ENCODE results near the gene LRRC31. TPM values are rescaled to one million over a fixed set of nuclear protein-coding genes. Genes with fewer than 3 reads are reported as not detected.

LRRC31 gene
- total RNA-seq, 4 donors from 2014 or later, result 18.0 to 67.6 (median 44.0) TPM

DNA sequence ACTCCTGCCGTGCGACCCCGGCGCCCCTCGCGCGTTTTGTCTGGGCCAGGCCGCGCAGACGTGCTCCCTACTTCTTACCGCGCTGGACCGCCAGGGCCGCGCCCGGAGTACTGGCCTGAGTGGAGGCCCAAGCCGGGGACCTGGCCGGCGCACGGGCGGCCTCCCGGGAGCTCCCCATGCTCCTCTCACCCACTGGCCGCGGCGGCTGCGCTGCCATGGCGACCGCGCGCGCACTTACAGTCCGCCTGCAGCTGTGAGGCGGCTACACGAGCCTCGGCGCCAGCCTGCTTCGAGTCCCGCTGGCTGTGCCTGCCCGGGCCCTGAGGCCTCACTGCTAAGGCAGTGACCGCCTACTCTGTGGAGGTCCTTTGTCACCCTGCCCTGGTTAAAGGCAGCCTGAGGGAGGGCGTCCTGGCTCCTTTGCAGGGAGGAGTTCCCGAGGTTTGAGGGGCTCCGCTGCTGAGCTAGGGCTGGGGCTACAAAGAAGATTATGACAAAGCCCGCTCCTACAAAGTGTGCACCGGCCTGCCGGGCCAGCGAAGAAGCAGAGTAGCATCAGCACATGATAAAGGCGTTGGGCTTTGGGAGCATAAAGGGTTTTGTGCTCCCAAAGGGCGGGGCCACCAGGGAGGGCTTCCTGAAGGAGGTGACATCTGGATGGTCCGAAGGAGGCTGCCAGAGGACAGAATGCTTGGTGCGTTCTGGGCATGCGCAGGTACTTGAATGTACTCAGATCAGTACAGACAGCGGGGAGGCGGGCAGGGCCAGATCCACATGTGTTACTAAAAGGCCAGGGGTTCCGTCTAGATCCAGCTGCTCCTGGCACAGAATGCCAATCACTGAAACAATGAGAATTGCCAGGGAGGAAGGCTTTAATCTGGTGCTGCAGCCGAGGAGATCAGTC, 57.2 kb downstream of the LRRC31 start, which contains the start of the genes LRRC34 and LRRIQ4:
TSS of gene LRRC34 (minus strand) at position 573 of the 904 bp plus-strand sequence. CDS start at position 217, 356 bp downstream.
TSS of gene LRRIQ4 (plus strand) at position 539 of the 904 bp plus-strand sequence. CDS start 9,052 bp downstream, outside the sequence.
- peak within 1 kb of the TSS; percentile 30 to 64 (median 51) for H3K4me3 ChIP-seq
- no peaks in the 10 kb centered on the region for H3K27me3 ChIP-seq
- intact Hi-C loops (cut with DNase I; ENCODE audit: low total_unique reads), result no loop called here
- peak; percentile 82 for DNase-seq
- H3K36me3 ChIP-seq, result no peaks in the 10 kb centered on the region
- 4 to 19% methylated on average over 6 to 54 of the region's 56 CpGs for WGBS, 2 donors (ENCODE audit: low coverage in 1 of 2)
- in situ Hi-C loops (cut with MboI; ENCODE audit: low pct_ligation_motif_present in 1 of 4, low pct_unique_long_range_greater_than_20kb in 1 of 4, low sequenced_read_pairs in 3 of 4), result no loop called here
- peaks cover 0 to 30% (median 14%) of the 10 kb centered on the region in 4 donors for H3K4me1 ChIP-seq
- peak within 1 kb of the TSS; percentile 67 to 77 (median 74) for H3K27ac ChIP-seq
- peaks cover 0 to 9% of the 10 kb centered on the region in 2 donors for H3K9me3 ChIP-seq
- TF ChIP-seq, protein P1, sequence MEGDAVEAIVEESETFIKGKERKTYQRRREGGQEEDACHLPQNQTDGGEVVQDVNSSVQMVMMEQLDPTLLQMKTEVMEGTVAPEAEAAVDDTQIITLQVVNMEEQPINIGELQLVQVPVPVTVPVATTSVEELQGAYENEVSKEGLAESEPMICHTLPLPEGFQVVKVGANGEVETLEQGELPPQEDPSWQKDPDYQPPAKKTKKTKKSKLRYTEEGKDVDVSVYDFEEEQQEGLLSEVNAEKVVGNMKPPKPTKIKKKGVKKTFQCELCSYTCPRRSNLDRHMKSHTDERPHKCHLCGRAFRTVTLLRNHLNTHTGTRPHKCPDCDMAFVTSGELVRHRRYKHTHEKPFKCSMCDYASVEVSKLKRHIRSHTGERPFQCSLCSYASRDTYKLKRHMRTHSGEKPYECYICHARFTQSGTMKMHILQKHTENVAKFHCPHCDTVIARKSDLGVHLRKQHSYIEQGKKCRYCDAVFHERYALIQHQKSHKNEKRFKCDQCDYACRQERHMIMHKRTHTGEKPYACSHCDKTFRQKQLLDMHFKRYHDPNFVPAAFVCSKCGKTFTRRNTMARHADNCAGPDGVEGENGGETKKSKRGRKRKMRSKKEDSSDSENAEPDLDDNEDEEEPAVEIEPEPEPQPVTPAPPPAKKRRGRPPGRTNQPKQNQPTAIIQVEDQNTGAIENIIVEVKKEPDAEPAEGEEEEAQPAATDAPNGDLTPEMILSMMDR (IDR thresholded peaks at IDR 0.05), result no peak
- TF ChIP-seq POLR2A (IDR thresholded peaks at IDR 0.05) (no peak), EP300 (IDR thresholded peaks at IDR 0.05; ENCODE audit: low read depth) (no peak), POLR2AphosphoS5 (IDR thresholded peaks at IDR 0.05) (no peak)

- intact Hi-C loops (cut with DNase I; ENCODE audit: low total_unique reads), result no loop called here
- DNase-seq, result peak; percentile 33
- no peaks in the 10 kb centered on the region for H3K36me3 ChIP-seq
These were observed 58.0 kb downstream of the LRRC31 start for GRCh38 chr3:169811631-169812331.

DNA sequence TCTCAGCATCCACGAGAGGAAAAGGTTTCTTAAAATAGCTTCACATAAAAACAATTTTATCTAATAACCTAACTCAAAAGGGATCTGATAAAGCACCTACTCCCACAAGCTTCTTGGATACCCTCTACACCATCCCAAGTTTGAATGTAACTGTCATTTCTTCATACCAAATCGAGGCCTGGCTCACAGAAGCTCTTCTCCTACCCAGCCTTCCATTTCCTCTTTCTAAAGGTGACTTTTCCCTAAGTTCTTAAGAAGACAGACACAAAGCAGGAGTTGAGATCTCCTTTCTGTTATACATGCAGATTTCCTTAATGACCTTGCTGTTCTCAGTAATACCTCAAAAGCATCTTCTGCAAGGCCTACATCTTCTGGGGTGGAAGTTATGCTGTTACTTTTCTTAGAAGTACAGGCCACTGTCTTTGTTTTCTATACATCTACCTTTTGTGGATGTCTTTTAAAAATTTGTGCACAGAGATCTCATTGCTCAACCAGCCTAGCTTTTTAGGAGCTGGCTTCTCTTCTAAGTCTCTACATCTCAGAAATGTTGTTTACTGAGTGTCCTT, 60.4 kb downstream of the LRRC31 start:
- H3K4me3 ChIP-seq, result no peak overlapping the region
- intact Hi-C loops (cut with DNase I; ENCODE audit: low total_unique reads), result no loop called here
- DNase-seq, result no peak
- no peak overlapping the region for H3K27ac ChIP-seq
- TF ChIP-seq EP300 (IDR thresholded peaks at IDR 0.05; ENCODE audit: low read depth) (no peak), POLR2A (IDR thresholded peaks at IDR 0.05) (no peak), POLR2AphosphoS5 (IDR thresholded peaks at IDR 0.05) (no peak)
- TF ChIP-seq, protein P1 (IDR thresholded peaks at IDR 0.05), result no peak
- no peaks in the 10 kb centered on the region for H3K36me3 ChIP-seq
- no peaks in the 10 kb centered on the region for H3K9me3 ChIP-seq
- WGBS, 2 donors (ENCODE audit: low coverage in 1 of 2), result 50 to 78% methylated on average over 1 to 2 of the region's 2 CpGs
- in situ Hi-C loops (cut with MboI; ENCODE audit: low pct_ligation_motif_present in 1 of 4, low pct_unique_long_range_greater_than_20kb in 1 of 4, low sequenced_read_pairs in 3 of 4), result no loop called here
- H3K27me3 ChIP-seq, result no peaks in the 10 kb centered on the region
- peaks cover 0 to 30% (median 14%) of the 10 kb centered on the region in 4 donors for H3K4me1 ChIP-seq

More at GRCh38 chr3:169811631-169812331, 58.0 kb downstream of the LRRC31 start:
- peak overlapping the region; percentile 30 to 64 (median 51) for H3K4me3 ChIP-seq
- WGBS, 2 donors (ENCODE audit: low coverage in 1 of 2), result 4 to 33% methylated on average over 6 to 22 of the region's 29 CpGs
- H3K9me3 ChIP-seq, result peaks cover 0 to 9% of the 10 kb centered on the region in 2 donors
- no peak for TF ChIP-seq POLR2AphosphoS5 (IDR thresholded peaks at IDR 0.05)
- no peaks in the 10 kb centered on the region for H3K27me3 ChIP-seq
- in situ Hi-C loops (cut with MboI; ENCODE audit: low pct_ligation_motif_present in 1 of 4, low pct_unique_long_range_greater_than_20kb in 1 of 4, low sequenced_read_pairs in 3 of 4), result no loop called here
- peak overlapping the region; percentile 67 to 77 (median 74) for H3K27ac ChIP-seq
- peaks cover 0 to 30% (median 14%) of the 10 kb centered on the region in 4 donors for H3K4me1 ChIP-seq

- H3K27me3 ChIP-seq, result no peaks in the 10 kb centered on the region
- 92% methylated on average over 3 of the region's 3 CpGs for WGBS, 2 donors (ENCODE audit: low coverage in 1 of 2)
- in situ Hi-C loops (cut with MboI; ENCODE audit: low pct_ligation_motif_present in 1 of 4, low pct_unique_long_range_greater_than_20kb in 1 of 4, low sequenced_read_pairs in 3 of 4), result no loop called here
These were observed 65.1 kb downstream of the LRRC31 start for GRCh38 chr3:169804681-169805080.

More at GRCh38 chr3:169804681-169805080, 65.1 kb downstream of the LRRC31 start:
- intact Hi-C loops (cut with DNase I; ENCODE audit: low total_unique reads), result no loop called here
- Histone ChIP-seq H3K9me3 (no peaks in the 10 kb centered on the region), H3K4me1 (no peaks in the 10 kb centered on the region), H3K4me3 (no peak overlapping the region), H3K36me3 (no peaks in the 10 kb centered on the region), H3K27ac (no peak overlapping the region)
- DNase-seq, result no peak
- TF ChIP-seq, protein P1 (IDR thresholded peaks at IDR 0.05), result no peak
- TF ChIP-seq POLR2A (IDR thresholded peaks at IDR 0.05), result no peak
- no peak for TF ChIP-seq EP300 (IDR thresholded peaks at IDR 0.05; ENCODE audit: low read depth)
- TF ChIP-seq POLR2AphosphoS5 (IDR thresholded peaks at IDR 0.05), result no peak
